Ishikawa (cell line): ENCODE data around the gene NXPE3.

Experiments used
- CEBPB ChIP-seq: IDR thresholded peaks from 2 replicates; pipeline ENCODE4 v1.6.1; 2012
- MAX ChIP-seq: IDR thresholded peaks from 2 replicates; pipeline ENCODE4 v1.6.1; 2012
- REST ChIP-seq: IDR thresholded peaks from 2 replicates; pipeline ENCODE4 v1.6.1; 2012; ENCODE audit warnings: low read depth, mild to moderate bottlenecking

GRCh38 chr3:101779047-101779821 lies at the start of gene NXPE3:
- peak; percentile 89 for TF ChIP-seq MAX
- TF ChIP-seq CEBPB = no peak; the same call in 1 of the 2 replicates
- no peak for TF ChIP-seq REST
